ENCODE measurements around the gene C1QTNF4. TPM values are rescaled to one million over a fixed set of nuclear protein-coding genes. Genes with fewer than 3 reads are reported as not detected.
A peak's percentile ranks its signal among the peaks of the same experiment; 100 is the strongest.
"Not testable (repeated sequence)": the region's sequence is repeated elsewhere in the genome, so short reads cannot be mapped to it uniquely, and the experiment has no call there.

Gene C1QTNF4
- 1 to 10 TPM in 2 of 4 donors, not detected in 2; 1.2 to 4.4 TPM for total RNA-seq

GRCh38 chr11:47593934-47594855, at the start of gene C1QTNF4:
Gene C1QTNF4 (minus strand): TSS chr11:47594411. CDS start chr11:47590810, 3,601 bp downstream.
- TF ChIP-seq POLR2A (IDR thresholded peaks at IDR 0.05) (no peak), CTCF (IDR thresholded peaks at IDR 0.05) (no peak)
- no peak for DNase-seq
- H3K4me3 ChIP-seq: peak within 1 kb of the TSS in 3 of 4 donors; percentile 15 to 32 (median 26)
- no peak within 1 kb of the TSS for H3K27ac ChIP-seq
- H3K9me3 ChIP-seq: no peaks in the 10 kb centered on the region
- no peaks in the 10 kb centered on the region for H3K36me3 ChIP-seq
- peaks cover 0 to 13% (median 7%) of the 10 kb centered on the region in 4 donors for H3K4me1 ChIP-seq
- H3K27me3 ChIP-seq: peaks cover 0 to 17% of the 10 kb centered on the region in 2 donors

DNA sequence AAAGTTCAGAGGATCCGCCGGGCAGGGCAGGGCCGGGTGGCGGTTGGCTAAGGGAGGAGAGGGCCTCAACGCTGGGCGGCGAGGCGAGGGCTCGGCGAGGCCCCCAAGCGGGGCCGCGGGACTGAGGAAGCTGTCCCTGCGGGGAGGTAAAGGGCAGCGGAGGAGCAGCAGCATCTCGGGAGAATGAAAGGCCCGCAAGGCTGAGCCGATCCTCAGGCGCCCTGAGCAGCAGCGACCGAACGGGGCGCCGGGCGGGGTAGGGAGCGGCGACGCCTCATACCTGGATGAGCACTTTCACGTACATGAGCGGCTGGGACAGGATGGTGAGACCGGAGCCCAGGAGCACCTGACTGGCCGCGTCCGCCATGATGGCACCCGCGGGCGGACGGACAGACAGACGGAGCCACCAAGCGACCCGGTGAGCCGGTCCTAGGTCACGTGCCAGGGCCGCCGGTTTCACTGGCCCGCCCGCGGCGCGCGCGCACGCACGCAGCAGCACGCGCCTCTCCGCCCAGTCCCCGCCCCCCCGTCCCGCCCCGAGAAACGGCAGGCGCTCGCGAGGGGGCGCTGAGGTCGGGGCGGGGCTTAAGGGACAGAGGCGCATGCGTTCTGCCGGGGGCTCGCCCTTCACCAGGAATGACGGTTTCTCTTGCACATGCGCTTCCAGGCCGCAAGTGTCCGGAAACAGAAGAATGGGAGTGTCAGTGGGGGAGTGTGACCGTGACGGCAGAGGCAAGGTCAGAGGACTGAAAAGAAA, 48.1 kb upstream of the C1QTNF4 start, which contains the start of gene MTCH2:
Gene MTCH2, minus strand, starts transcription at position 461 of the 757 bp plus-strand sequence. Its CDS starts 94 bp downstream, at position 367.
- Histone ChIP-seq H3K36me3 (peaks cover 0 to 18% (median 0%) of the 10 kb centered on the region in 3 donors), H3K4me3 (peak within 1 kb of the TSS; percentile 65 to 85 (median 73)), H3K27me3 (no peaks in the 10 kb centered on the region), H3K27ac (peak within 1 kb of the TSS; percentile 89 to 95 (median 93)), H3K9me3 (no peaks in the 10 kb centered on the region), H3K4me1 (peaks cover 0 to 23% (median 4%) of the 10 kb centered on the region in 4 donors)
- peak; percentile 93 to 99 (median 98) for DNase-seq
- TF ChIP-seq CTCF (IDR thresholded peaks at IDR 0.05) (peak in 5 of 6 experiments; percentile 35 to 60 (median 46)), POLR2A (IDR thresholded peaks at IDR 0.05) (peak; percentile 65 to 67)

DNA sequence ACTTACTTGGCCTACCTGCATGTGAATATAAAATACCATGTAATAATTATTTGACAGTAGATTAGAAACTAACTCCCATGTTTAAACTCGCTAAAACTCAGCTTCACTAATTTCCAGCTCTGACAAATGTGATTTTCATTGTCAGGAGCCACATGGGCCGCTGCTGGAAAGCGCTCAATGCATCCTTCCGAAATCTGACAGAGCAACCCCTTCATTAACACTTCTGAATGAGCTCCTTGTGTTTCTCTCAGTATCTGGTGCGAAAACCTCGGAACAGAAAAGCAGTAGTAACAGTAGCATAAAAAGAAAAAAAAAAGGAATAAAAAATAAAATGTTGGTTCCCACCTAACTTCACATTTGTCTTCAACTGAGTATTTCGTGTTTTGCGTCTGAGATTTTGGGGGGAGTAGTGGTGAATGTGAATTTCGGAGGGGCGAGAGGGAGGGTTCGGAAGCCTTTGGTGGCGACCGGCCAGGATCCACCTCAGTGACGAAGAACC, 47.4 kb upstream of the C1QTNF4 start:
- Histone ChIP-seq H3K9me3 (no peaks in the 10 kb centered on the region), H3K4me3 (peak overlapping the region; percentile 65 to 85 (median 73)), H3K27ac (peak overlapping the region; percentile 89 to 95 (median 93)), H3K4me1 (peaks cover 0 to 23% (median 4%) of the 10 kb centered on the region in 4 donors), H3K27me3 (no peaks in the 10 kb centered on the region), H3K36me3 (peaks cover 0 to 24% (median 0%) of the 10 kb centered on the region in 3 donors)
- TF ChIP-seq POLR2A (IDR thresholded peaks at IDR 0.05) (no peak), CTCF (IDR thresholded peaks at IDR 0.05) (no peak)
- no peak for DNase-seq

DNA sequence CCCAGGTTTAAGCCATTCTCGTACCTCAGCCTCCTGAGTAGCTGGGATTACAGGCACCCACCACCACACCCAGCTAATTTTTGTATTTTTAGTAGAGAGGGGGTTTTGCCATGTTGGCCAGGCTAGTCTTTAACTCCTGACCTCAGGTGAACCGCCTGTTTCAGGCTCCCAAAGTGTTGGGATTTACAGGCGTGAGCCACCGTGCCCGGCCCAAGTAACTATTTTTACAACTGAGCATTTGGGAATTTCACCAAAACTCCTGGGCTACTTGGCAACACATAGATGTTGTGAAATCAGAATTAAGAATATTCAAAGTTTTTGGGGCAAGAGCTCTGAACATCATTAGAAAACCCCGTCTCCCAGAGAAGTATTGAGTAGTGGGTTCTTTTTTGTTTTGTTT, 46.3 kb upstream of the C1QTNF4 start:
- Histone ChIP-seq H3K36me3 (peaks cover 0 to 36% (median 0%) of the 10 kb centered on the region in 3 donors), H3K4me1 (peaks cover 0 to 23% (median 4%) of the 10 kb centered on the region in 4 donors)
- not testable (repeated sequence) for H3K27ac ChIP-seq, H3K9me3 ChIP-seq, DNase-seq, H3K27me3 ChIP-seq, H3K4me3 ChIP-seq

DNA sequence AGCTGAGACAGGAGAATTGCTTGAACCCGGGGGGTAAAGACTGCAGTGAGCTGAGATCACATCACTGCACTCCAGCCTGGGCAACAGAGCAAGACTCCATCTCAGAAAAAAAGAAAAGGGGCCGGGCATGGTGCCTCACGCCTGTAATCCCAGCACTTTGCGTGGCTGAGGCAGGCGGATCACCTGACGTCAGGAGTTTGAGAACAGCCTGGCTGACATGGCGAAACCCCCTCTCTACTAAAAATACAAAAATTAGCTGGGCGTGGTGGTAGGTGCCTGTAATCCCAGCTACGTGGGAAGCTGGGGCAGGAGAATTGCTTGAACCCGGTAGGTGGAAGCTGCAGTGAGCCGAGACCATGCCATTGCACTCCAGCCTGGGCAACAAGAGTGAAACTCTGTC, 42.1 kb upstream of the C1QTNF4 start:
- H3K4me3 ChIP-seq, H3K9me3 ChIP-seq, H3K27me3 ChIP-seq, H3K27ac ChIP-seq, DNase-seq: not testable (repeated sequence)
- peaks cover 0 to 18% (median 3%) of the 10 kb centered on the region in 4 donors for H3K4me1 ChIP-seq
- peaks cover 0 to 66% (median 0%) of the 10 kb centered on the region in 3 donors for H3K36me3 ChIP-seq

- Histone ChIP-seq H3K4me1 (no peaks in the 10 kb centered on the region), H3K27ac (no peak overlapping the region), H3K4me3 (no peak overlapping the region), H3K27me3 (no peaks in the 10 kb centered on the region), H3K9me3 (no peaks in the 10 kb centered on the region), H3K36me3 (peaks cover 0 to 89% (median 0%) of the 10 kb centered on the region in 3 donors)
- DNase-seq: no peak
- TF ChIP-seq CTCF (IDR thresholded peaks at IDR 0.05) (no peak), POLR2A (IDR thresholded peaks at IDR 0.05) (no peak)
Observed at GRCh38 chr11:47631473-47631872, 37.3 kb upstream of the C1QTNF4 start.

Measured in Peyer's patch (tissue), 4 donors.